K562 (cell line): ENCODE data around the gene CAPN10. TPM values are rescaled to one million over a fixed set of nuclear protein-coding genes. Genes with fewer than 3 reads are reported as not detected.
A peak's percentile ranks its signal among the peaks of the same experiment; 100 is the strongest.

ENCODE experiments used
- ATF7 ChIP-seq: fragments of 450-650 bp; IDR thresholded peaks from 2 replicates; pipeline ENCODE4 v1.7.1; 2014; ENCODE audit warnings: mild to moderate bottlenecking, moderate library complexity
- BDP1 ChIP-seq: IDR thresholded peaks from 3 replicates; pipeline ENCODE4 v1.6.1; 2011; ENCODE audit not compliant: insufficient read length, insufficient read depth
- CEBPG ChIP-seq, 3 experiments: fragments of 200-800 bp in 1 of 3; sonication (Bioruptor generic) in 1 of 3; sonication (generic) in 1 of 3; formaldehyde crosslinking in 1 of 3; IDR thresholded peaks in 2 of 3; conservative IDR thresholded peaks in 1 of 3; 2 replicates each; pipeline versions ENCODE4 v1.6.1 to v1.8.0; 2016 to 2022; ENCODE audit warnings: missing compliant biosample characterization in 2 of 3, missing genetic modification characterization in 2 of 3, mild to moderate bottlenecking in 1 of 3, missing genetic modification reagents in 1 of 3
- CHD7 ChIP-seq: fragments of 200-600 bp; sonication (generic); IDR thresholded peaks from one replicate; pipeline ENCODE4 v1.6.1; 2012; ENCODE audit warnings: mild to moderate bottlenecking, low read depth, low read length, inconsistent platforms
- E2F3 ChIP-seq: fragments of 250-450 bp; sonication (Bioruptor Pico); IDR thresholded peaks from 2 replicates; pipeline ENCODE4 v1.4.0; 2020; ENCODE audit warnings: mild to moderate bottlenecking
- HNRNPK ChIP-seq: fragments of 200-400 bp; formaldehyde crosslinking; IDR thresholded peaks from one replicate; pipeline ENCODE4 v1.6.1; 2018; ENCODE audit warnings: mild to moderate bottlenecking, low read depth, low read length; ENCODE audit not compliant: poor library complexity, severe bottlenecking
- MITF ChIP-seq: IDR thresholded peaks from 2 replicates; pipeline ENCODE4 v1.6.1; 2014; ENCODE audit warnings: antibody characterized with exemption
- POLR2H ChIP-seq: IDR thresholded peaks from 2 replicates; pipeline ENCODE4 v1.6.1; 2016; ENCODE audit warnings: missing genetic modification characterization, low read depth, mild to moderate bottlenecking, control low read depth, missing compliant biosample characterization, moderate library complexity
- SAP30 ChIP-seq: fragments of 200-600 bp; sonication (generic); IDR thresholded peaks from 2 replicates; pipeline ENCODE4 v1.6.1; 2012; ENCODE audit warnings: borderline replicate concordance, low read depth, mild to moderate bottlenecking, moderate library complexity, low read length, control low read depth, inconsistent platforms; ENCODE audit not compliant: insufficient read depth, poor library complexity, severe bottlenecking
- SMARCA4 ChIP-seq: fragments of 450-650 bp; IDR thresholded peaks from 2 replicates; pipeline ENCODE4 v1.6.1; 2016
- SP2 ChIP-seq: IDR thresholded peaks from 2 replicates; pipeline ENCODE4 v1.6.1; 2011; ENCODE audit warnings: mild to moderate bottlenecking, low read depth, low read length, moderate library complexity; ENCODE audit not compliant: poor library complexity, severe bottlenecking; ENCODE audit errors: extremely low read depth
- TEAD1 ChIP-seq, 2 experiments: fragments of 450-650 bp in 1 of 2; sonication (generic) in 1 of 2; formaldehyde crosslinking; IDR thresholded peaks; 2 replicates each; pipeline versions ENCODE4 v1.4.0 to v1.8.0; 2020 to 2022; ENCODE audit warnings: mild to moderate bottlenecking in 2 of 2, missing genetic modification reagents in 1 of 2
- ZNF57 ChIP-seq: fragments of 450-650 bp; formaldehyde crosslinking; IDR thresholded peaks from 2 replicates; pipeline ENCODE4 v1.4.0; 2020; ENCODE audit warnings: mild to moderate bottlenecking, moderate library complexity
- ZNF584 ChIP-seq: fragments of 200-800 bp; sonication (Bioruptor generic); IDR thresholded peaks from 2 replicates; pipeline ENCODE4 v1.6.1; 2016; ENCODE audit warnings: low read depth, mild to moderate bottlenecking, missing genetic modification characterization, missing compliant biosample characterization
- ZNF695 ChIP-seq: fragments of 450-650 bp; formaldehyde crosslinking; IDR thresholded peaks from 2 replicates; pipeline ENCODE4 v1.4.0; 2020; ENCODE audit warnings: mild to moderate bottlenecking, moderate library complexity
- polyA plus RNA-seq, 8 experiments: library from polyadenylated mRNA; depleted of rRNA in 4 of 8; stranded (reverse) in 5 of 8; unstranded in 3 of 8; fragments of >200 nt; fragmentation: Nextera tagmentation in 2 of 8; fragmentation: Illumina TruSeq in 1 of 8; extraction: Ambion mirVana in 2 of 8; extraction: Trizol in 1 of 8; gene quantifications; 2 replicates each; pipeline versions ENCODE4 v1.2.1 to v1.2.3, GENCODE V29; 2011 to 2014; ENCODE audit warnings: inconsistent platforms in 1 of 8, missing spikeins in 1 of 8
- total RNA-seq, 7 experiments: library from RNA; depleted of rRNA in 6 of 7; stranded (reverse); fragments of >200 nt in 6 of 7; fragmentation: Illumina TruSeq in 2 of 7; extraction: Trizol in 2 of 7; gene quantifications; 2 replicates each; pipeline versions ENCODE4 v1.2.1 to v1.2.3, GENCODE V29; 2011 to 2021; ENCODE audit warnings: low replicate concordance in 1 of 7

Gene CAPN10
- total and polyA plus RNA-seq, 9 of the 15 experiments (the other 6 are each of a cell fraction or from before 2014, with no cell fraction given): 0.08 to 26.1 (median 8.4) TPM

- no peak for TF ChIP-seq SP2
- no peak for TF ChIP-seq CHD7
- TF ChIP-seq CEBPG (CRISPR knock-in tag; IDR thresholded peaks at IDR 0.05): no peak; the same call in 1 of the 2 replicates
- TF ChIP-seq CEBPG (tag; conservative IDR thresholded peaks at IDR 0.05 in 1 of 2, IDR thresholded peaks at IDR 0.05 in 1 of 2): peak; percentile 12 to 39; a peak in 1 of 4 replicates
- TF ChIP-seq SMARCA4: no peak
- no peak for TF ChIP-seq TEAD1 (CRISPR knock-in tag; IDR thresholded peaks at IDR 0.05)
- TF ChIP-seq SAP30: no peak
- no peak for TF ChIP-seq MITF
- no peak for TF ChIP-seq BDP1
- no peak for TF ChIP-seq ZNF695 (CRISPR knock-in tag)
- TF ChIP-seq E2F3 (CRISPR knock-in tag): no peak
- no peak for TF ChIP-seq POLR2H (tag)
- peak; percentile 45; the same call in 1 of the 2 replicates for TF ChIP-seq ATF7
- TF ChIP-seq ZNF57 (CRISPR knock-in tag): no peak
- no peak for TF ChIP-seq ZNF584
- no peak for TF ChIP-seq HNRNPK
Measured at GRCh38 chr2:240584486-240585031, 2.0 kb upstream of the CAPN10 start (continued).
